Astrocyte (in vitro differentiated cells and primary cell): ENCODE results near the gene PLSCR2. TPM values are rescaled to one million over a fixed set of nuclear protein-coding genes. Genes with fewer than 3 reads are reported as not detected.

Source experiments
- DNase-seq: peaks from one replicate; pipeline ENCODE4 v3.0.0-alpha.2; 2010; ENCODE audit warnings: low read depth
- FAIRE-seq: peaks from 2 replicates; lab custom pipeline; 2011; peaks lifted over from hg19 to GRCh38; lab: Jason Lieb, UNC
- H2AFZ ChIP-seq: 2 replicates; pipeline ENCODE4 v1.6.0; 2012; ENCODE audit warnings: low read depth, low read length, inconsistent platforms
- H3K27ac ChIP-seq: 2 replicates; pipeline ENCODE4 v1.5.1; 2011; ENCODE audit warnings: low read depth, low read length, inconsistent platforms
- H3K27me3 ChIP-seq: 2 replicates; pipeline ENCODE4 v1.6.0; 2011; ENCODE audit warnings: low read length, inconsistent platforms; ENCODE audit not compliant: insufficient read depth
- H3K36me3 ChIP-seq: 2 replicates; pipeline ENCODE4 v1.5.1; 2011; ENCODE audit warnings: low read length, inconsistent platforms; ENCODE audit not compliant: insufficient read depth
- H3K4me1 ChIP-seq: 2 replicates; pipeline ENCODE4 v1.5.1; 2011; ENCODE audit warnings: low read length, inconsistent platforms; ENCODE audit not compliant: insufficient read depth
- H3K4me2 ChIP-seq: 2 replicates; pipeline ENCODE4 v1.6.0; 2012; ENCODE audit warnings: low read length, inconsistent platforms
- H3K4me3 ChIP-seq: 2 replicates; pipeline ENCODE4 v1.5.1; 2011; ENCODE audit warnings: low read depth, mild to moderate bottlenecking, low read length, inconsistent platforms; ENCODE audit not compliant: insufficient read depth
- H3K79me2 ChIP-seq: 2 replicates; pipeline ENCODE4 v1.6.0; 2012; ENCODE audit warnings: mild to moderate bottlenecking, low read length, inconsistent platforms; ENCODE audit not compliant: insufficient read depth
- H3K9ac ChIP-seq: 2 replicates; pipeline ENCODE4 v1.6.0; 2012; ENCODE audit warnings: mild to moderate bottlenecking, low read length, inconsistent platforms
- H3K9me3 ChIP-seq: 2 replicates; pipeline ENCODE4 v1.5.1; 2012; ENCODE audit warnings: low read depth, mild to moderate bottlenecking, low read length, inconsistent platforms; ENCODE audit not compliant: insufficient read depth
- H4K20me1 ChIP-seq: 2 replicates; pipeline ENCODE4 v1.6.0; 2012; ENCODE audit warnings: low read length, inconsistent platforms; ENCODE audit not compliant: insufficient read depth
- H3K27ac Mint-ChIP-seq: one replicate; pipeline ENCODE4 v1.8.0; 2021; ENCODE audit warnings: mild to moderate bottlenecking, mixed read lengths; ENCODE audit not compliant: unreplicated experiment
- H3K27me3 Mint-ChIP-seq: one replicate; pipeline ENCODE4 v1.8.0; 2021; ENCODE audit warnings: low read depth, mixed read lengths; ENCODE audit not compliant: unreplicated experiment
- H3K36me3 Mint-ChIP-seq: one replicate; pipeline ENCODE4 v1.8.0; 2021; ENCODE audit warnings: low read depth, mixed read lengths; ENCODE audit not compliant: unreplicated experiment
- H3K4me1 Mint-ChIP-seq: one replicate; pipeline ENCODE4 v1.8.0; 2021; ENCODE audit warnings: low read depth, mixed read lengths; ENCODE audit not compliant: unreplicated experiment
- H3K4me3 Mint-ChIP-seq: one replicate; pipeline ENCODE4 v1.8.0; 2021; ENCODE audit warnings: mild to moderate bottlenecking, moderate library complexity, mixed read lengths; ENCODE audit not compliant: unreplicated experiment
- H3K9me3 Mint-ChIP-seq: one replicate; pipeline ENCODE4 v1.8.0; 2021; ENCODE audit warnings: mild to moderate bottlenecking, mixed read lengths; ENCODE audit not compliant: unreplicated experiment
- EZH2 ChIP-seq: IDR thresholded peaks from 2 replicates; pipeline ENCODE4 v1.6.1; 2012; ENCODE audit warnings: mild to moderate bottlenecking, low read length, inconsistent platforms; ENCODE audit not compliant: insufficient read depth
- total RNA-seq: library from RNA; stranded (reverse); gene quantifications from 2 replicates; pipeline ENCODE4 v1.2.1, GENCODE V29; 2021
- TF ChIP-seq, protein P1 (sequence below): IDR thresholded peaks from 2 replicates; pipeline ENCODE4 v1.5.1; 2011; ENCODE audit warnings: low read depth, mild to moderate bottlenecking, inconsistent platforms, low read length, moderate library complexity; ENCODE audit not compliant: insufficient read depth

PLSCR2 gene
- total RNA-seq, 1 donor from 2014 or later: not detected

DNA sequence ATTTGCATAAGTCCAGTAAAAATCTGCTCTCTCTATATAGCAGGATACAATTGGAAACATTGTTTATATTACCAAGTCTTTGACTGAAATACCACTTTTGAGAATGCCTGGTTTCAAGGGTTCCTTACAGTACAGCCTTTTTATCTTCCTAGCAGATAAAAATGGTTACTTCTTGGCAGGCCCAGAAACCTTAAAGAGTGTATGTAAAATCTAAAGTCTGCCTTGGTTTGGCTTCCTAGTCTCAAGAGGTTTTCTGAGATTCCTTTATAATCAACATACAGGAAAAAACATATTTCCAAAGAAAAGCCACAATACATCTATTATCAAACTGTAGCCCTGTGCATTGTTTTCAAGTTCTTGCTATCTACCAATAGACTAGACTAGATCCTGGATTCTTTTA is 84.6 kb downstream of the PLSCR2 start:
- Histone ChIP-seq H3K36me3 (no peaks in the 10 kb centered on the region), H3K9ac (no peak overlapping the region), H2AFZ (no peak overlapping the region), H3K4me3 (no peak overlapping the region), H3K4me1 (no peaks in the 10 kb centered on the region), H3K27ac (no peak overlapping the region), H3K4me2 (no peak overlapping the region), H4K20me1 (no peaks in the 10 kb centered on the region), H3K79me2 (no peaks in the 10 kb centered on the region), H3K9me3 (no peaks in the 10 kb centered on the region), H3K27me3 (no peaks in the 10 kb centered on the region)
- H3K27ac Mint-ChIP-seq: no peak overlapping the region
- H3K4me3 Mint-ChIP-seq: no peak overlapping the region
- H3K9me3 Mint-ChIP-seq: no peaks in the 10 kb centered on the region
- no peaks in the 10 kb centered on the region for H3K27me3 Mint-ChIP-seq
- H3K4me1 Mint-ChIP-seq: peaks cover 3% of the 10 kb centered on the region
- TF ChIP-seq, protein P1, sequence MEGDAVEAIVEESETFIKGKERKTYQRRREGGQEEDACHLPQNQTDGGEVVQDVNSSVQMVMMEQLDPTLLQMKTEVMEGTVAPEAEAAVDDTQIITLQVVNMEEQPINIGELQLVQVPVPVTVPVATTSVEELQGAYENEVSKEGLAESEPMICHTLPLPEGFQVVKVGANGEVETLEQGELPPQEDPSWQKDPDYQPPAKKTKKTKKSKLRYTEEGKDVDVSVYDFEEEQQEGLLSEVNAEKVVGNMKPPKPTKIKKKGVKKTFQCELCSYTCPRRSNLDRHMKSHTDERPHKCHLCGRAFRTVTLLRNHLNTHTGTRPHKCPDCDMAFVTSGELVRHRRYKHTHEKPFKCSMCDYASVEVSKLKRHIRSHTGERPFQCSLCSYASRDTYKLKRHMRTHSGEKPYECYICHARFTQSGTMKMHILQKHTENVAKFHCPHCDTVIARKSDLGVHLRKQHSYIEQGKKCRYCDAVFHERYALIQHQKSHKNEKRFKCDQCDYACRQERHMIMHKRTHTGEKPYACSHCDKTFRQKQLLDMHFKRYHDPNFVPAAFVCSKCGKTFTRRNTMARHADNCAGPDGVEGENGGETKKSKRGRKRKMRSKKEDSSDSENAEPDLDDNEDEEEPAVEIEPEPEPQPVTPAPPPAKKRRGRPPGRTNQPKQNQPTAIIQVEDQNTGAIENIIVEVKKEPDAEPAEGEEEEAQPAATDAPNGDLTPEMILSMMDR: no peak
- TF ChIP-seq EZH2: no peak
- FAIRE-seq (no peak), DNase-seq (no peak)
- H3K36me3 Mint-ChIP-seq: no peaks in the 10 kb centered on the region

Other genes with a start within 250 kb of the PLSCR2 start
- 1.1 and 1.3 TPM in 2 replicates for gene PLSCR4, start 218.5 kb downstream of the PLSCR2 start, total RNA-seq
- gene PLSCR1, start 75.0 kb upstream of the PLSCR2 start, total RNA-seq: 178 and 217 TPM in 2 replicates
- gene PLSCR5, start 135.8 kb upstream of the PLSCR2 start, total RNA-seq: not detected in 2 replicates